Measurements from ENCODE around the gene ATP6V1B1. TPM values are rescaled to one million over a fixed set of nuclear protein-coding genes. Genes with fewer than 3 reads are reported as not detected.

The ATP6V1B1 gene
- polyA plus RNA-seq, 3 donors: 52.2 to 78.1 (median 70.7) TPM

Other genes with a start within 250 kb of the ATP6V1B1 start
- gene ADD2, start 167.7 kb upstream of the ATP6V1B1 start, polyA plus RNA-seq (ENCODE audit: insufficient read length in 3 of 3): 1 to 10 TPM; 6.0 to 8.3 (median 6.2) TPM
- gene FIGLA, start 145.3 kb upstream of the ATP6V1B1 start, polyA plus RNA-seq (ENCODE audit: insufficient read length in 3 of 3): not detected
- gene CLEC4F, start 115.3 kb upstream of the ATP6V1B1 start, polyA plus RNA-seq (ENCODE audit: insufficient read length in 3 of 3): under 1 TPM in 2 of 3 donors, not detected in 1; 0.04 to 0.09 TPM
- gene CD207, start 100.1 kb upstream of the ATP6V1B1 start, polyA plus RNA-seq (ENCODE audit: insufficient read length in 3 of 3): under 1 TPM in 1 of 3 donors, not detected in 2; 0.09 TPM
- 1 to 10 TPM in 2 of 3 donors, under 1 TPM in 1; 0.39 to 1.3 (median 1.2) TPM for gene VAX2, start 35.3 kb upstream of the ATP6V1B1 start, polyA plus RNA-seq (ENCODE audit: insufficient read length in 3 of 3)
- gene ANKRD53, start 42.7 kb downstream of the ATP6V1B1 start, polyA plus RNA-seq (ENCODE audit: insufficient read length in 3 of 3): 1 to 10 TPM in 1 of 3 donors, under 1 TPM in 2; 0.75 to 1.6 (median 0.90) TPM
- 10 to 100 TPM; 49.8 to 55.9 (median 52.1) TPM for gene TEX261, start 59.0 kb downstream of the ATP6V1B1 start, polyA plus RNA-seq (ENCODE audit: insufficient read length in 3 of 3)
- gene NAGK, start 132.7 kb downstream of the ATP6V1B1 start, polyA plus RNA-seq (ENCODE audit: insufficient read length in 3 of 3): 100 to 1,000 TPM in 1 of 3 donors, 10 to 100 TPM in 2; 75.4 to 113 (median 94.7) TPM
- 10 to 100 TPM; 22.5 to 26.1 (median 23.4) TPM for gene MCEE, start 194.3 kb downstream of the ATP6V1B1 start, polyA plus RNA-seq (ENCODE audit: insufficient read length in 3 of 3)
- gene MPHOSPH10, start 194.7 kb downstream of the ATP6V1B1 start, polyA plus RNA-seq (ENCODE audit: insufficient read length in 3 of 3): 10 to 100 TPM; 44.2 to 52.3 (median 45.5) TPM